GM19023 (cell line): ENCODE measurements around the gene ERLEC1.
"Not testable (repeated sequence)": the region's sequence is repeated elsewhere in the genome, so short reads cannot be mapped to it uniquely, and the experiment has no call there.

Source experiments
- ATAC-seq: cut with Tn5 transposase; IDR thresholded peaks from one replicate; pipeline ENCODE4 v1.9.1; 2021; ENCODE audit warnings: mild to moderate bottlenecking, moderate library complexity; ENCODE audit not compliant: unreplicated experiment

ERLEC1 gene

DNA sequence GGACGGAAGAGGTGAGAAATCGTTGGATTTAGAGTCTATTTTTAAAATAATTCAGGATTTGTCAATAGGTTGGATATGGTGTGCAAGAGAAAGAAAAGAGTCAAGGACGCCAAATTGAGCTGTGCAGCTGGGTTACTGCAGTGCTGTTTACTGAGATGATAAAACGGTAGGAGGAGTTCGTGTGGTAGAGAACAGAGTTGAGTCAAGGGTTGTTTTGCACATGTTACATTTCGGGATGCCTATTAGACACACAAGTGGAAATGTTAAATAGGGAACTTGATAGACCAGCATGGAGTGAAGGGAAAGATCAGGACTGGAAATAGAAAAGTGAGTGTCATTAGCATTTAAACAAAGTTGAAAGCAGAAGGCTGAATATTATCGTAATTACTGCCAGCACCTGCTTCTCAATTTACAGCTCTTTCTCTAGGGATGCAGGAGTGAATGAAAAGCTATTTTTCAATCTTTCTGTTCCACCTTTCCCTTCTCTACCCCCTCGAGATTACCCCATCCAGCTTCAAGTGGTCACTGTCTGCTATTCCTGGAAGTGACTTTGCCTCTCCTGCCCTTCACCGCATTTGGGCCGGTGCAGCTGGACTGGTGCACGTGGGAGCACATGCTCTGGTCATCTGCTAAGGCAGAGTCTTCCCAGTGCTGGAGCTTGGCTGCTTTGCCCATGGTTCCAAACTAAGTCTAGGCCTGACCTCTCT lies 42.6 kb downstream of the ERLEC1 start:
- no peak for ATAC-seq

DNA sequence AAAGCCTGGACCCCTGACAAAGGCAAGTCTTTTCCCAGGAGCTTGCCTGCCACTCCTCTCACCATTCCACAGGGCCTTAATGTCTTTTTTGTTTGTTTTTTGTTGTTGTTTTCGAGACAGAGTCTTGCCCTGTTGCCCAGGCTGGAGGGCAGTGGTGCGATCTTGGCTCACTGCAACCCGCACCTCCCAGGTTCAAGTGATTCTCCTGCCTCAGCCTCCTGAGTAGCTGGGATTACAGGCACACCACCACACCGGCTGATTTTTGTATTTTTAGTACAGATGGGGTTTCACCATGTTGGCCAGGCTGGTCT lies 43.1 kb downstream of the ERLEC1 start:
- ATAC-seq, result not testable (repeated sequence)

DNA sequence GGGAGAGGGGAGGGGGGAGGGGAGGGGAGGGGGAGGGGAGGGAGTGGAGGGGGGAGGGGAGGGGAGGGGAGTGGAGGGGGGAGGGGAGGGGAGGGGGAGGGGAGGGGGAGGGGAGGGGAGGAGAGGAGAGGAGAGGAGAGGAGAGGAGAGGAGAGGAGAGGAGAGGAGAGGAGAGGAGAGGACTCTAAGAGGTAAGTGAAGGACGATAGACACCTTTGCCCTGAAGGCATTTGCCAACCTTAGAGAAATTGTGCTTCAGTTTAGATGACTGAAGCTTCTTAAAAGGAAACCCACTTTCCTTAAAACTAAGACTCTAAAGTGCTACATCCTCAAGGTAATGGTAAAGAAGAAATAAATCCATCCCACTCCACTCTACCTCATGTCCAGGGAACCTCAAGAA lies 53.7 kb downstream of the ERLEC1 start:
- no peak for ATAC-seq

DNA sequence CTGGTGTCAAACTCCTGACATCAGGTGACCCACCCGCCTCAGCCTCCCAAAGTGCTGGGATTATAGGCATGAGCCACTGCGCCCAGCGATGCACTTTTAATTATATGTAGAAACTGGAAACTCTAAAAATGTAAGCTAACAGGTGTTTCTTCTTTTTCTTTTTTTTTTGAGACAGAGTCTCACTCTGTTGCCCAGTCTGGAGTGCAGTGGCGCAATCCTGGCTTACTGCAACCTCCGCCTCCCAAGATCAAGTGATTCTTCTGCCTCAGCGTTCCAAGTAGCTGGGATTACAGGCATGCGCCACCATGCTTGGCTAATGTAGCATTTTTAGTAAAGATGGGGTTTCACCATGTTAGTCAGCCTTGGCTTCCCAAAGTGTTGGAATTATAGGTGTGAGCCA lies 54.8 kb downstream of the ERLEC1 start:
- ATAC-seq, result not testable (repeated sequence)

DNA sequence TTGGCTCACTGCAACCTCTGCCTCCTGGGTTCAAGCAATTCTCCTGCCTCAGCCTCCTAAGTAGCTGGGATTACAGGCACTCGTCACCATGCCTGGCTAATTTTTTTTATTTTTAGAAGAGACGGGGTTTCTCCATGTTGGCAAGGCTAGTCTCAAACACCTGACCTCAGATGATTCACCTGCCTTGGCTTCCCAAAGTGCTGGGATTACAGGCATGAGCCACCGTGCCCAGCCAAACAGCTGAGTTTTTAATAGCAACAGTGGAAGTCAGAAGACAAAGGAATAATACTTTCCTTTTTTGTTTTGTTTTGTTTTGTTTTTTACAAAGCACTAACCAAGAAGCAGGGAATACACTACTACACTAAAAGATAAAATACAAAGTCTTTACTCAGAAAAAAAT lies 56.0 kb downstream of the ERLEC1 start:
- ATAC-seq, result no peak

DNA sequence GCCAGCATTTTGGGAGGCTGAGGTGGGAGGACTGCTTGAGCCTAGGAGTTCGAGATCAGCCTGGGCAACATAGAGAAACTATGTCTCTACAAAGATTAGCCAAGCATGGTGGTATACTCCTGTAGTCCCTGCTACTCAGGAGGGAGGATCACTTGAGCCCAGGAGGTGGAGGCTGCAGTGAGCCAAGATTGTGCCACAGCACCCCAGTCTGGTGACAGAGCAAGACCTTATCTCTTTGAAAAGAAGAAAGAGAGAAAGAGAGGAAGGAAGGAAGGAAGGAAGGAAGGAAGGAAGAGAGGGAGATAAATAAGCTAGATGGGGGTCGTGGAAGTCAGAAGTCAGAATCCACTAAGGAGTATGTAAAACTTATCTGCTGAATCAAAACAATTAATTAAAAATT lies 56.8 kb downstream of the ERLEC1 start:
- no peak for ATAC-seq

DNA sequence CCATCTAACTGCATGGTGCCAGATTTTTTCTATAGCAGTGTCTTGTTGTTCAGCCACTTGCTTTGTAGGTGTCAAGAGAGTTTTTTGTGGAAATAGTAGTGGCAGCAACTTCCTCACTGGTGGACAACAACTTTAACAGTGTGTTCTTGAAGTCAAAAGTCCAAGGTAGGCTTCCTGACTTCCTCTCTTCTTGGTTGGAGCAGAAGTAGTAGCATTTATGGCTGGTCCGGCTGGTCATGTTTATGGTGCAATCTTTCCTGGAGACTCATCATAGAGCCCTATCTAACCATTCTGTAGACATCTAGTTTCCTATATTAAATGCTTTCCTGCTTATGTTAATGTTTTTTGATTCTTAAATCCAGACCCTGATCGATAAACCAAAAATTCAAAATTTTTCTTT lies 61.2 kb downstream of the ERLEC1 start:
- no peak for ATAC-seq

DNA sequence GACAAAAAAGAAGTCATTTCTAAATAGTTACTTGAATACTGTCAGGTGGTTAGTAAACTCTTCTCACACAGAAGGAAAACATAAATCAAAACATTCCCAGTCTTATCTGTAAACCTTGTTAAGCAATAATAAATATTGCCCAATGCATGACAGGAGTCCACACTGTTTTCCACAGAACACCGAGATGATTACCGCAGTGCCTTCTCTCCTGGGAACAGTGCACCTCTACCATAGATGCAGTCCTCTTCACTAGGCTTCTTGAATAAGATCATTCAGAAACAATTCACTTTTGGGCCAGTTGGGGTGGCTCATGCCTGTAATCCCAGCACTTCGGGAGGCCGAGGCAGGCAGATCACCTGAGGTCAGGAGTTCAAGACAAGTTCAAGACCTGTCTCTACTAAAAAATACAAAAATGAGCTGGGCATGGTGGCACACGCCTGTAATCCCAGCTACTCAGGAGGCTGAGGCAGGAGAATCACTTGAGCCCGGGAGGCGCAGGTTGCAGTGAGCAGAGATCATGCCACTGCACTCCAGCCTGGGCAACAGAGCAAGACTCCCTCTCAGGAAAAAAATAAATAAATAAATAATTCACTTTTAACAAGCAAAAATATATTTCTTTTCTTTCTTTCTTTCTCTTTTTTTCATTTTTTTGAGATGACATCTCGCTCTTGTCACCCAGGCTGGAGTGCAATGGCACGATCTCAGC lies 64.4 kb downstream of the ERLEC1 start:
- ATAC-seq, result not testable (repeated sequence)

DNA sequence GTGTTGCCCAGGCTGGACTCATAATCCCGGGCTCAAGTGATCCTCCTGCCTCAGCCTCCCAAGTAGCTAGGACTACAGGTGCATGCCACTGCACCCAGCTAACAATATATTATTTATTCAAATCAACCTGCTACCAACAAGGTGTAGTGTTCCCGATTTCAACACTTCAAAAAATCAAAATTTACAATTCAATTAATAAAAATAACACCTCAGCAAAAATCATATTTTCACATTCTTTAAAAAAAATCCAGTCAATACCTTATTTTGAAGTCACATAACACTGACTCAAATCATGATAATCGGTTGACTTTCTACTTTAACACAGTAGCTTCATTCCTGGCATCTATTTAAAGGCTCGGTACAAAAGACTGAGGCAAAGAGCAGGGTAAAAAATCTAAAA lies 65.7 kb downstream of the ERLEC1 start:
- ATAC-seq, result no peak

DNA sequence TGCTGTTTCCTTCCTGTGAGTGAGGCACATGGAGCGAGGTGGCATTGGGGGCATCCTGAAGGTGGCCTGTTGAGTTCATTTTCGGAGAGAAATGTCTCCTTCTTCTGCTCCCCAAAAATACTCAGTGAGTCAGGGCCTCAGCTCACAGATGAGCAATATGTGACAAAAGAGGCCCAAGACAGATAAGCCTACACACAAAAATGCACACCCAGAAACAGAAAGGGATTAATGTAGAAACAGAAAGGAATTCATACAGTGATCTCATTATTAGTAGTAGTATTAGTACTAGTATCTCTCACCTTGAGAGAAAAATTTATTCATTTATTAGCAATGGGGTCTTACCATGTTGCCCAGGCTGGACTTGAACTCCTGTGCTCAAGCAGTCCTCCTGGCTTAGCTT lies 67.8 kb downstream of the ERLEC1 start:
- no peak for ATAC-seq

DNA sequence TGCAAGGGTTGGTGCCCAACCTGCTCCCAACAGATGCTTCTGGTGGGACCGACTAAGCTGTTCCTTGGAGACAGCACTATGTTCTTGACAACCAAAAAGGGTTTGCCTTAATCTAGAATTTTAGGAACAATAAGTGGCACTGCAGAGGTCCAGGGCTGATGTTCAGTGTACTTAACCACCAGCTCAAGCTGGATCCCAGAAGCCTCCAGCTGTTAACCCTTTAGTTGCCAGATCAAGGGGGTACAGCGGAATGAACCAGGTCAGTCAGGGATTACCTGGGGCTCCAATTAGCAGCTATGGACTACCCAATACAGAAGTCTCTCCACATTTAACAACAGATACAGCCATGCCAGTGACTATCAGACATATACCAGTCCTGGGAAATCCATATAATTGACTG lies 69.4 kb downstream of the ERLEC1 start:
- no peak for ATAC-seq

DNA sequence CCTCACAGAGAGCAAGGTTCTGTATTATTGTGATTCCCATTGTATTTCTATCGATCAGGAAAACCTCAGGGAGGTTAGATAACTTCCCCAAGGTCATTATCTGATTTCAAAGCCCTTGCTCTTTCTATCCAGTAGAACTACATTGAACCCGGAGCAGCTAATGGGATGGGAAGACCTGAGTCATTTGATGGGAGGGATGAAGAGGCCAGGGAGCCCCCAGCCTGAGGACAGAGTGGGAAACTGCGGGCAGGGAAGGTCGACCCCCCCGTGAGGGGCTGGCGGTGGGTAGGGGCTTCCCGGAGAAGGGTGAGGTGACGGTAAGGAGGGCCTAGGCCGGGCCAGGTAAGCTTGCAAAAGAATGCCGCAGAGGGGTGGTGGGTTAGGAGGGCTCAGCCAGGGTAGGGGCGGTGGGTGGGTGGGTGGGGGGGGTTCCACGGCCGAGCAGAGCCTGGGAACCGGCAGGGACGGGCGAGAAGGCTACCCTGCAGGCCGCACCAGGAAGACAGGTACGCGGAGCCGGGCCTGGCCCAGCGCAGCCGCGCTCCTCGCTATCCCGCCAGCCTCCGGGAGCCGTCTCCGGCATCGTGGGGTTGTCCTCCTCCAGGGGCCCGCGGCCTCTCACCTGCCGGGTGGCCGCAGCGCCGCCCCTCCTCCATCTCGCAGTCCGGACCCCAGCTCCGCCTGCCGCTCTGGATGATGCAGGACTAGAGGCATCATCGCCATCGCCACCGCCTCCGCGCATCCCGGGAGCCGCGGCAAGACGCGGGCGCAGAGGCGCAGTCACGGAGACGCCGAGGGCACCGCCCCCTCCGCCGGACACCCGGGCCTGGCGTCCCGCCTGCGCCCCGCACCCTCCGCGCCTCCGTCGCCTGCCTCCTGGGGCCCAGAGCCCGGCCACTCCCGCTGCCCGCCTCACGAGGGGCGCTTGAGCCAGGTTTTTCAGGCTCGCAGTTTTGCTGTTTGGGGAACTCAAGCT lies 72.7 kb downstream of the ERLEC1 start, which contains the start of gene GPR75:
Gene GPR75, minus strand, starts transcription at position 762 of the 976 bp plus-strand sequence. CDS start 5,211 bp downstream, outside the sequence.
- no peak for ATAC-seq

DNA sequence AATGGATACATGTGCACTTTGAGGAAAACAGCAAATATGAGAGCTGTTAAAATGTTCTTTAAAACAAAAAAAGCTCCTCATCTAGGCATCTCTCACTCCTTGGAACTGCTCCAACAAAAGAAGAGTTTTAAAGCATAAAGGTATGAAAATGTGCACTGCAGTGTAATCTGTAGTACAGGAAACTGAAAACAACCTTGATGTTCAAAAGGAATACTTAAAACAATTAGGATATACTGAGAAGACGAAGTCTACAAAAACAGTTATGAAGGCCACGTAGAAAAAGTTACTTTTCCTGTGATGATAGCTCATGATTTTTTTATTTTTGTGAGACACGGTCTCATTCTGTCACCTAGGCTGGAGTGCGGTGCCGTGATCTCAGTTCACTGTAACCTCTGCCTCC lies 75.0 kb downstream of the ERLEC1 start:
- no peak for ATAC-seq

DNA sequence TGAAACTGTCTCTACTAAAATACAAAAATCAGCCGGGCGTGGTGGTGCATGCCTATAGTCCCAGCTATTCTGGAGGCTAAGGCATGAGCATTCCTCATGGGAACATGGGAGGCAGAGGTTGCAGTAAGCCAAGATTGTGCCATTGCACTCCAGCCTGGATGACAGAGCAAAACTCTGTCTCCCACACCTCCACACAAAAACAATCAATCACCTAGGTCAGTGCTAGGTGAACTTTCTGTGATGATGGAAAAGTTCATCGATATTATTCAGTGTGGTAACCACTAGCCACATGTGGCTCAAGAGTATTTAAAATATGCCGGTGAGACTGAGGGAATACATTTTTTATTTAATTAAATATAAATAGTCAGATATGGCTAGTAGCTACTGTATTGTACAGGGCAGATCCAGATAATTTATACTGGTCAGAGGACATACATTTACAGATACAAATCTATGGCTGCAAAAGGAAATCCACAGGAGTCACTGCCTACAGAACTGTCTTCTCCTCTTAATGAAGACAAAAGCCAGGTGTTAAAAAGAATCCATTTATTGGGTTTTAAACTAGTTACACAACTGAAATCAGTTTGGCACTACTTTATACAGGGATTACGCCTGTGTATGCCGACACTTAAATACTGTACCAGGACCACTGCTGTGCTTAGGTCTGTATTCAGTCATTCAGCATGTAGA lies 76.8 kb downstream of the ERLEC1 start:
- no peak for ATAC-seq

DNA sequence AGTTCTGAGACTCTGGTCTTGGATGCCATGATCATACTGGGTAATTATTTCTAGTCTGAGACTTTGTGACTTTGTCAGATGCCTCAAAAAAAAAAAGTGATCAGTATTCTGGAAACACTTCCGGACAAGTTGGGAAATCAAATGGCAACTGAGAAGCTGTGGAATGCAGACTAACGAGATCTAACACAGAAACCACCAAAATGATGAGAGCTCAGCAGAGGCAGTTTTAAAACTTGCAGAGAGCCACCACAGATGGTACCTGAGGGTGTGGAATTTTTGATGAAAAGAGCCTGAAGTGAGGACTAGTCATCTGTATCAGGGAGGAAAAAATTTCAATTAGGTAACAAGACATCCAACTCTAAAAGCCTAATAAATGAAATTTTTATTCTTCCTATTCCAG lies 78.4 kb downstream of the ERLEC1 start:
- no peak for ATAC-seq

DNA sequence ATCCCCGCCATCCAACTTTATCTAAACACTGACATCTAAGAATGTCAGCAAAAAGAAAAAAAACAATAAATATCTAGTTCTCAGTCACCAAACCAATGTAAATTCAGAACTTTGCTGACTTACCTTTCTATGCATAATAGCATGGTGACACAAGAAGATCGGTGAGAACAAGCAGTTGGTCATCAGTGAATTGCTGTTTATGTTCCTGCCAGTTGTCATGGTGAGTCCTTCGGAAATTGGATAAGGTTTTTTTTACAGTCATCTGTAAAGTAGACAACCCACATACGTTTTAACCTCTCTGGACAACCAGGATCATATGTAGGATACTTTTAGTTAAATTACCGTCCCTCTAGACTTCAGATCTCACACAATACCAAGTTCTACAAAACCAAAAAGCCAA lies 79.1 kb downstream of the ERLEC1 start:
- ATAC-seq, result no peak

DNA sequence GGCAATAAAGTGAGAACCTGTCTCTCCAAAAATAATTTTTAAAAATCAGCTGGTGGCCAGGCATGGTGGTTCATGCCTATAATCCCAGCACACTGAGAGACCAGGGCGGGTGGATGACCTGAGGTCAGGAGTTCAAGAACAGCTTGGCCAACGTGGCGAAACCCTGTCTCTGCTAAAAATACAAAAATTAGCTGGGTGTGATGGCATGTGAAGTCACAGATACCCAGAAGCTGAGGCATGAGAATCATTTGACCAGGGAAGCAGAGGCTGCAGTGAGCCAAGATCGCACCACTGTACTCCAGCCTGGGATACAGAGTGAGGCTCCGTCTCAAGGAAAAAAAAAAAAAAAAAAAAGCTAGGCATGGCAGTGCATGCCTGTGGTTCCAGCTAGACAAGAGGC lies 80.3 kb downstream of the ERLEC1 start:
- ATAC-seq, result no peak

DNA sequence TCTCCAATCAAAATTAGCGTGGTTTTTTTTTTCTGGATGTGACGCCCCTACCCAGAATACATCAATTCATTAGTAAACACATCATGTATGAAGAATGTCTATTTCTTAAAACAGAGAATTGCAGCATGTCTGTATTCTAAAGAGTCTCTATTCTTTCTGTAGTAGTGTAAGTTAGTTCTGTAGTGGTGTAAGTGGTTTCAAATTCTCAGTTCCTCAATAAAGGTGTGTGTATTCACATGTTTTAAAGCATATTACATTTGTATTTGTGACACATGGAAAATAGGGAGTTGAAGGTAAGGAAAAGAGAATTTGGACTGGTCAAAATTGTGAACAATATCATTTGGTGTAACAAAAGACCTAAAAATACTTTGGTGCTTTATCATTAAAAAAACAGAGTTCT lies 80.9 kb downstream of the ERLEC1 start:
- no peak for ATAC-seq
